Measurements from ENCODE around the gene EVI5L. TPM values are rescaled to one million over a fixed set of nuclear protein-coding genes. Genes with fewer than 3 reads are reported as not detected.
A peak's percentile ranks its signal among the peaks of the same experiment; 100 is the strongest.
"Not testable (repeated sequence)": the region's sequence is repeated elsewhere in the genome, so short reads cannot be mapped to it uniquely, and the experiment has no call there.

EVI5L gene
- total RNA-seq, 1 donor from 2014 or later, result 22.9 TPM

GRCh38 chr19:7858109-7858770 is 28.2 kb downstream of the EVI5L start:
- peaks cover 18% of the 10 kb centered on the region for H3K27me3 ChIP-seq (ENCODE audit: low read depth)
- no peaks in the 10 kb centered on the region for H3K9me3 ChIP-seq (replicated peaks)
- H3K4me1 ChIP-seq, result peaks cover 22% of the 10 kb centered on the region
- no peak for TF ChIP-seq CTCF (IDR thresholded peaks at IDR 0.05; ENCODE audit: borderline replicate concordance)
- no peak overlapping the region for H3K4me3 ChIP-seq
- intact Hi-C loops (cut with micrococcal nuclease), result no loop called here
- DNase-seq, result no peak
- H3K27ac ChIP-seq (replicated peaks), result no peak overlapping the region
- H3K36me3 ChIP-seq, result peaks cover 8% of the 10 kb centered on the region

- peaks cover 22% of the 10 kb centered on the region for H3K4me1 ChIP-seq
- H3K4me3 ChIP-seq; DNase-seq; intact Hi-C loops (cut with micrococcal nuclease); H3K36me3 ChIP-seq; H3K9me3 ChIP-seq (replicated peaks); H3K27ac ChIP-seq (replicated peaks): not testable (repeated sequence)
- peaks cover 26% of the 10 kb centered on the region for H3K27me3 ChIP-seq (ENCODE audit: low read depth)
These were observed 29.1 kb downstream of the EVI5L start for GRCh38 chr19:7859087-7859486.

GRCh38 chr19:7859831-7860713 is 30.1 kb downstream of the EVI5L start:
- no peak for TF ChIP-seq CTCF (IDR thresholded peaks at IDR 0.05; ENCODE audit: borderline replicate concordance)
- intact Hi-C loops (cut with micrococcal nuclease), result no loop called here
- Histone ChIP-seq H3K27ac (replicated peaks) (no peak overlapping the region), H3K4me1 (peaks cover 22% of the 10 kb centered on the region), H3K9me3 (replicated peaks) (no peaks in the 10 kb centered on the region), H3K4me3 (no peak overlapping the region), H3K36me3 (peaks cover 8% of the 10 kb centered on the region), H3K27me3 (ENCODE audit: low read depth) (peaks cover 35% of the 10 kb centered on the region)
- DNase-seq, result no peak

- Histone ChIP-seq H3K36me3 (peaks cover 8% of the 10 kb centered on the region), H3K27ac (replicated peaks) (no peak overlapping the region), H3K4me3 (no peak overlapping the region), H3K9me3 (replicated peaks) (no peaks in the 10 kb centered on the region), H3K4me1 (peaks cover 22% of the 10 kb centered on the region), H3K27me3 (ENCODE audit: low read depth) (peaks cover 37% of the 10 kb centered on the region)
- no peak for TF ChIP-seq CTCF (IDR thresholded peaks at IDR 0.05; ENCODE audit: borderline replicate concordance)
- intact Hi-C loops (cut with micrococcal nuclease), result no loop called here
- DNase-seq, result no peak
These were observed 30.9 kb downstream of the EVI5L start for GRCh38 chr19:7860714-7861618.

GRCh38 chr19:7861619-7862412 is 31.8 kb downstream of the EVI5L start:
- TF ChIP-seq CTCF (IDR thresholded peaks at IDR 0.05; ENCODE audit: borderline replicate concordance), result no peak
- Histone ChIP-seq H3K4me1 (peaks cover 22% of the 10 kb centered on the region), H3K4me3 (peak overlapping the region; percentile 44), H3K9me3 (replicated peaks) (no peaks in the 10 kb centered on the region), H3K27ac (replicated peaks) (no peak overlapping the region), H3K36me3 (peaks cover 8% of the 10 kb centered on the region), H3K27me3 (ENCODE audit: low read depth) (peaks cover 45% of the 10 kb centered on the region)
- DNase-seq, result no peak
- intact Hi-C loops (cut with micrococcal nuclease), result no loop called here
